Activated CD4-positive, alpha-beta T cell treated with anti-CD3 and anti-CD28 coated beads, Interleukin-2, amount 50 U/mL, for 16 hours (primary cell): ENCODE results near the gene C12orf75.
"Not testable (repeated sequence)": the region's sequence is repeated elsewhere in the genome, so short reads cannot be mapped to it uniquely, and the experiment has no call there.

ENCODE experiments used
- DNase-seq: peaks from one replicate; pipeline ENCODE4 v3.0.0-alpha.2; 2020

Gene C12orf75

DNA sequence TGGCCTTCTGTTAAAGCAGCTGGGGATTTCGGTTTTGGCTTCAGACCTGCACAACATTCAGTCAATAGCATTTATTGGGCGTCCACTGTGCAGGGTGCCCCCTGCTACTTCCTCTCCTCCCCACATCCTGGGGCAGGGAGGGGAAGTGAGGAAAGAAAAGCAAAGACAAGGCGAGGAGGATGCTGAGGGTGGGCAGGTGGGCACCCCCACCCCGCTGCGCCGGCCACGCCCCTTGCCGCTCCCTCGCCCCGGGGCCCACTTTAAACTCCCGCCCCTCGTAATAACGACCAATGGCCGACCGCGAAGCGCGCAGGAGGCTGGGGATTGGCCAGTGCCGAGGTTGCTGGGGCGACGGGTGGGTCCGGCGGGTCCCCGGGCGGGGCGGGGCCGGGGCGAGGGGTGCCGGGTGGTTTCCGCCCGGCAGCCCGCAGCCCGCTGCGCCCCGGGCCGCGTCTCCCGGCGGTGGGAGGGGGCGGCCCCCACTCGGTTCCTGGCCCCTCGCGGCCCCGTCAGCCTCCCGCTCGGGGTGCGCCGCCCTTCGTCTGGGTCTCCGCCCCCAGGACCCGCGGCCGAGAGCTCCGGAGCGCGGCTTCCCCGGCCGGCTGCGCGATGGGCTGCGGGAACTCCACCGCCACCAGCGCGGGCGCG is at the start of gene C12orf75:
Gene C12orf75 (plus strand): TSS at position 409 of the 648 bp plus-strand sequence. CDS start 201 bp downstream, at position 610.
- DNase-seq = peak; percentile 97

GRCh38 chr12:105280966-105281693 is 49.4 kb upstream of the C12orf75 start:
- no peak for DNase-seq

GRCh38 chr12:105281694-105282049 is 48.8 kb upstream of the C12orf75 start:
- no peak for DNase-seq

DNA sequence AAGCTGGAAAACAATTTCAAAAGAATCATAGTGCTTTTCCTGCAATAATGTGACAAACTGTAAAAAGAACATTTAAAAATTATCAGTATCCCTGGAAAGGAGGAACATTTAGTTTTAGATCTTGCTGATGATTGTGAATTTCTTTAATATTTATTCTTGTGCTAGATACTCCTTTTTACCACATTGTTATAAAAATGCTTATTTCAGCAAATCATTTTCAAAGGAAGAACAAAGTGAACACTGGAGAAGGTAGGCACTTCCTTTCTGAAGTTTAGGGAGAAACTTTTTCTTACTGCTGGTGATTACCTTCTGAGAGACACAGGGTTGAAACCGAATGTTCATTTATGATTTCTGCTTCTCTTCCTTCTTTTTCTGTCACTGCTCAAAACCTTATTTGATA is 45.1 kb upstream of the C12orf75 start:
- no peak for DNase-seq

DNA sequence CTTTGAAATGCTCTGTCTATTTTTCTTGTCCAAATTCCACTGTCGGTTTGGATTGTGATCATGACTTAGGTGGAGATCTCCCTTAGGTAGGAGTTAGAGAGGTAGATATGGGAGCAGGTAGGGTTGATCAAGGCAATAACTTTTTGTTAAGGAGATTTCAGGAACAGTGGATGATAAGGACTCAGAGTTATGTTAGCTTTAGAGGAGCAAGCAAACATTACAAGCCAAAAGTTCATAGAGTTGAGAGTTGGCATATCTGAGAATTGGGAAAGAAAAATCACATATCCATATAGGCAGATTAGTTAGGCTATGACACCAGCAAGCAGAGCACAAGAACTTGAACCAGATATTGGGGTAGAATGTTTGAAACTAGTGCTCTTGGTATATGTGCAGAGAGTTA is 43.1 kb upstream of the C12orf75 start:
- DNase-seq = no peak

DNA sequence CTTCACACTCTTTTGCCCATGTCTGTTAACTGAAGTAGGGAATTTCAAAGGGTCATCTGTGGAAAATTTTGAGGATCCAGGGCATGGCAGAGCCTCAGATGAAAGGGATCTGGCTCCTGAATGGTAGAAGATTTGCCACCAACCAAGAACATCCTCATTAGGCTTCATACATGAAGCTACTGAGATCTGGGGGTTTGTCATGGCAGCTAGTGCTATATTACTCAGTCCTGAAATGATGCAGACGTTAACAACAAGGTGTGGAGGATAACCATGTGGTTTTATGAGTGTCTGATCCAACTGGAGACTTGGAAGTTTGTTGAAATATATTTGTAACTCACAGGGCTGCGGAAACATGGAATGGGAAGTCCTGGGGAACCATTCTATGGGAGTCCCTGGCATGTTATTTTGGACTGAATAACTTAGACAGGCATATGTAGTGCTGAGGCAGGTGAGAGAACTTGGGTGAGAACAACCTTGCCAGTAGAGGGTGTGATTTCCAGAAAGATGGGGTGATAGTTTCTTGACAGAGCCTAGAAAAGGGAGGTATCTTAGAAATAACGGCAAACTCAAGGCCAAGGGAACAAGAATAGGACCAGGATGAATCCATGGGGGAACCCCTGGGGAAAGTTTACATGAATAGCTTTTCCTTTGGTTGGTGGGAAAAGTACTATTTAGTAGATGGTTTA is 42.0 kb upstream of the C12orf75 start:
- no peak for DNase-seq

DNA sequence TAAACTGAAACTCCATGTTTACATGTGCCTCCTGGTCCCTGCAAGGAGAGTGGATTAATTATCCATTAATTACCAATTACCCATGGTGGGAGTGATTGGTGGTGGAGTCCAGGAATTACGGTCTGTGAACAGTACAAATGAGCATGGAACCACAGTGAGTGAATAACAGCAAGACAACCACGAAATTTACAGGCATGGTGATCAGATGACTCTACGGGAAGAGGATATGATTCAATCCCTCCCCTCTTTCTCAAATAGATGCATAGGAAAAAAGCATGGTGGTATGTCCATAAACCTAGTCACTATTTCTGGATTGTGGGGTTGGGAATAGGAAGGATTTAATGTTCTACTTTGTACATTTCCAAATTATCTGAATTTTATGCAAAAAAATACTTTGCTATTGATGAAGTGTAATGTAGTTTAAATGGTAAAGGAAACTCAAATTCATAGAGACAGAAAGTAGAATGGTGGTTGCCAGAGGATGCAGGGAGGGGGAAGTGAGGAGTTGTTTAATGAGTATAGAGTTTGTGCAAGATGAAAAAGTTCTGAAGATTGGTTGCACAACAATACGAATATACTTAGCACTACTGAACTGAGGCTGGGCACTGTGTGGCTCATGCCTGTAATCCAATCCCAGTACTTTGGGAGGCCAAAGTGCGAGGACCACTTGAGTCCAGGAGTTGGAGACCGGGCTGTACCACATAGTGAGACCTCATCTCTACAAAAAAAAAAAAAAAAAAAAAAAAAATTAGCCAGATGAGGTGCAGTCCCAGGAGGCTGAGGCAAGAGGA is 41.2 kb upstream of the C12orf75 start:
- DNase-seq = peak; percentile 8

DNA sequence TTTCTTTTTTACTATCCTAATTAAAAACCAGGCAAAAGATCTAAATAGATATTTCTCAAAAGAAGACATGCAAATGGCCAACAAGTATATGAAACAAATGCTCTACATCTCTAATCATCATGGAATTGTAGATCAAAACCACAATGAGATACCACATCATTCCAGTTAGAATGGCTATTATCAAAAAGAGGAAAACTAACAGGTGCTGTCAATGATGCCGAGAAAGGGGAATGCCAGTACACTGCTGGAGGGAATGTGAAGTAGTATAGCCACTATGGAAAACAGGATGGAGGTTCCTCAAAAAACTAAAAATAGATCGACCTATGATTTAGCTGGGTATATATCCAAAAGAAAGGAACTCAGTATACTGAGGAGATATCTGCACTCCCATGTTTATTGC is 39.0 kb upstream of the C12orf75 start:
- no peak for DNase-seq

- no peak for DNase-seq
These were observed 37.8 kb upstream of the C12orf75 start for GRCh38 chr12:105292705-105293104.

- no peak for DNase-seq
These were observed 37.3 kb upstream of the C12orf75 start for GRCh38 chr12:105293187-105293586.

DNA sequence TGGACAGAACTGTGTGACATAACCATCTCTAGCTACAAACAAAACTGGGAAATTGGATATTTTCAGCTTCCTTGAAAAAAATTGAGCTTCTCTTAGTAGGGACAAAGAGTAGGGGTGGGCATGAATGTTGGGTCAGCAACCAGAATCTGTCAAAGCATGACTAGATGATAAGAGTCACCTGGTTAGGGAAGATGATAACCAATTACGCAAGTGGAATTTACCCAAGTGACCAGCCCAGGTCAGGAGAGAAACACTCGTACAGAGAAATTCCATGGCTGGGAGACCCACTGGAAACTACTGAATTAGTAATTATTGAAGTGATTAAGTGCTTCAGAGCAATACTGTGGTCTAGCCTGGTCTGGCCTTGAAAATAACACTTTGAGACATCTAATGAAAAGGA is 36.3 kb upstream of the C12orf75 start:
- DNase-seq = no peak

- DNase-seq = no peak
These were observed 35.5 kb upstream of the C12orf75 start for GRCh38 chr12:105294886-105295479.

DNA sequence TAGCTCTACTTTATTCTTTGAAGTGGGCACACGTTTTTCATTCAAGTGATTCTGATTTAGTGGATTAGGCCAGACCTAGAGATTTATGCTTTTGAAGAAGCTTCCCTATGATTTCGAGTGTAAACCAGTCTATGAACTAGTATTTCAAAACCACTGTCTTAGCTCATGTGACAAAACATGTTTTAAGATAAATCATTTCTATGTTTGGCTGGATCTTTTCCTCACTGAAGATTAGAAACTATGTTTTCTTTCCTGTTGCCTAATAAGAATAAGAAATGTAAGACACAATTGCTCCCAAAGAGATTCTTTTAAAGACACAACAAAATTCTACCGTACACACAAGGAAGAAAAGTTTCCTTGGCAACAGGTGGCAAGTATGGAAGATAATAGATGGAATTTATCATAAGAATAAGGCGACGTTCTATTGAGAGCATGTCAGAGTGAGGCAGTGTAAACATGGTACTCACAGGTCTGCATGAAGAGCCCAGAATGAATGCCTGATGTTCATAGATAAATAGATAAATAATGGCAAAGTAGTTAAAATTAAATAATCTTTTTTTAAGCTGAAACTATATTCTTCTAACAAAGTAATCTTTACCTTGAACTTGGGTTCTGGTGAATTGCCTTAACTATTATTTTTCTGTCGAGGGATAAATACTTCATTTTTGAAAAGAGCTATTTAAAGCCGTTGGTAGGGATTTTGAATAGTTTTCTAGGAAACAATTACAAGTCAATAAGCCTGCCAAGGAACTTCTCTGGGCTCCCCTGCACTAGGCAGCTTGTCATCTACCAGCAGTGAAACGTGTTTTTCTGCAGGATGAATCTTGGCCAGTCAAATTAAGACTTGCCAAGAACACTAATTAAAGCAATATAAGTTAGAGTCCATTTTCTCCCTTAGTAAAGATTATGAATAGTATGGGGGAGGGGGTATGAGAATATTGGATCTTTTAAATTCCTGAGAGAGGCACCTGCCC is 34.1 kb upstream of the C12orf75 start:
- DNase-seq = no peak

- DNase-seq = no peak
These were observed 29.6 kb upstream of the C12orf75 start for GRCh38 chr12:105300883-105301282.

GRCh38 chr12:105301696-105302095 is 28.8 kb upstream of the C12orf75 start:
- DNase-seq = no peak

DNA sequence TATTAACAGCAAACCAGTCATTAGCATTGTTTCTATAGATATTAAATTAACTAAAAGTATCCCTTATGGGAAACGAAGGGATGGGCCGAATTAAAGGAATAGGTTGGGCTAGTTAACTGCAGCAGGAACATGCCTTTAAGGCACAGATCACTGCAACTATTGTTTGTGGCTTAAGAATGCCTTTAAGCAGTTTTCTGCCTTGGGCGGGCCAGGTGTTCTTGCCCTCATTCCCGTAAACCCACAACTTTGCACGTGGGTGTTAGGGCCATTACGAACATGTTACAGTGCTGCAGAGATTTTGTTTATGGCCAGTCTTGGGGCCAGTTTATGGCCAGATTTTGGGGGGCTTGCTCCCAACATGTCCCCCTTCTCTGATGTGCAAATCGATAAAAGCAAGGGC is 27.5 kb upstream of the C12orf75 start:
- DNase-seq = not testable (repeated sequence)

DNA sequence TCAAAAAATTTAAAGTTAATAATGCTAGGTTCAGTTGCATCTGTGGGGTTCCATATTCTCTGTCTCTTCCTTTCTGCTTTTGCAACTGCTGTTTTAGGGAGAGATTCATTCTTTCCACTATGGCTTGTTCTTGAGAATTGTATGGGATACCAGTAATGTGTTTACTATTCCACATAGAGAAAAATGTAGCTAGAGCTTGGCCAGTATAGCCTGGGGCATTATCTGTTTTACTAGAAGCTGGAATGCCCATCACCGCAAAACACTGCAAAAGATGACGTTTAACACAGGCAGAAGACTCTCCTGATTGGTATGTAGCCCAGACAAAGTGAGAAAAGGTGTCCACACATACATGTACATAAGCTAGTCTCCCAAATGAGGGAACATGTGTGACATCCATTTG is 25.9 kb upstream of the C12orf75 start:
- not testable (repeated sequence) for DNase-seq

- DNase-seq = not testable (repeated sequence)
These were observed 22.7 kb upstream of the C12orf75 start for GRCh38 chr12:105307601-105308314.

DNA sequence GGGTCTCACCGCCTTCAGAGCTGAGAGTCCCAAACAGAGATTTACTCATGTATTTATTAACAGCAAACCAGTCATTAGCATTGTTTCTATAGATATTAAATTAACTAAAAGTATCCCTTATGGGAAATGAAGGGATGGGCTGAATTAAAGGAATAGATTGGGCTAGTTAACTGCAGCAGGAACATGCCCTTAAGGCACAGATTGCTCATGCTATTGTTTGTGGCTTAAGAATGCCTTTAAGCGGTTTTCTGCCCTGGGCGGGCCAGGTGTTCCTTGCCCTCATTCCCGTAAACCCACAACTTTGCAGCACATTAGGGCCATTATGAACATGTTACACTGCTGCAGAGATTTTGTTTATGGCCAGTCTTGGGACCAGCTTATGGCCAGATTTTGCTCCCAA is 21.7 kb upstream of the C12orf75 start:
- not testable (repeated sequence) for DNase-seq

GRCh38 chr12:105309384-105309783 is 21.1 kb upstream of the C12orf75 start:
- DNase-seq = not testable (repeated sequence)
